H9 (cell line): ENCODE measurements around the gene PCDHGB2. TPM values are rescaled to one million over a fixed set of nuclear protein-coding genes. Genes with fewer than 3 reads are reported as not detected.

Experiments
- DNase-seq: peaks from one replicate; pipeline ENCODE4 v3.0.0-alpha.2; 2017
- H2AFZ ChIP-seq: one replicate; pipeline ENCODE4 v1.6.1; 2013; ENCODE audit warnings: mild to moderate bottlenecking, low read length, control low read depth, moderate library complexity
- H2AK5ac ChIP-seq: 2 replicates; pipeline ENCODE4 v1.6.1; 2013; ENCODE audit warnings: low read length, control low read depth, mixed read lengths; ENCODE audit not compliant: insufficient read length
- H2BK120ac ChIP-seq: one replicate; pipeline ENCODE4 v1.6.1; 2013; ENCODE audit warnings: low read depth, mild to moderate bottlenecking, low read length, control low read depth, inconsistent platforms; ENCODE audit not compliant: poor library complexity, severe bottlenecking
- H2BK12ac ChIP-seq: 2 replicates; pipeline ENCODE4 v1.6.1; 2013; ENCODE audit warnings: low read length, control low read depth, mixed read lengths, low read depth; ENCODE audit not compliant: insufficient read length
- H2BK15ac ChIP-seq: 2 replicates; pipeline ENCODE4 v1.6.1; 2013; ENCODE audit warnings: low read depth, low read length, control low read depth
- H2BK20ac ChIP-seq: one replicate; pipeline ENCODE4 v1.6.1; 2013; ENCODE audit warnings: low read depth, mild to moderate bottlenecking, low read length, control low read depth, inconsistent platforms; ENCODE audit not compliant: poor library complexity, severe bottlenecking
- H2BK5ac ChIP-seq: 2 replicates; pipeline ENCODE4 v1.6.1; 2013; ENCODE audit warnings: low read length, control low read depth, mixed read lengths; ENCODE audit not compliant: insufficient read length
- H3K14ac ChIP-seq: 2 replicates; pipeline ENCODE4 v1.6.1; 2013; ENCODE audit warnings: low read length, control low read depth; ENCODE audit not compliant: insufficient read depth
- H3K18ac ChIP-seq: 2 replicates; pipeline ENCODE4 v1.6.1; 2013; ENCODE audit warnings: low read depth, mild to moderate bottlenecking, mixed read lengths, low read length, control low read depth; ENCODE audit not compliant: insufficient read length
- H3K23ac ChIP-seq: 2 replicates; pipeline ENCODE4 v1.6.1; 2013; ENCODE audit warnings: low read length, control low read depth, mixed read lengths, low read depth; ENCODE audit not compliant: insufficient read length
- H3K23me2 ChIP-seq: 2 replicates; pipeline ENCODE4 v1.6.1; 2013; ENCODE audit warnings: low read depth, mild to moderate bottlenecking, mixed read lengths, low read length, control low read depth; ENCODE audit not compliant: insufficient read length, poor library complexity, severe bottlenecking
- H3K27ac ChIP-seq: 2 replicates; pipeline ENCODE4 v1.5.1; 2013; ENCODE audit warnings: low read length, control low read depth, mixed read lengths, low read depth; ENCODE audit not compliant: insufficient read length
- H3K27me3 ChIP-seq: 2 replicates; pipeline ENCODE4 v1.6.1; 2013; ENCODE audit warnings: low read length, control low read depth, inconsistent platforms; ENCODE audit not compliant: insufficient read depth
- H3K4ac ChIP-seq: 2 replicates; pipeline ENCODE4 v1.6.1; 2013; ENCODE audit warnings: low read depth, mild to moderate bottlenecking, control low read depth, inconsistent platforms, low read length, moderate library complexity
- H3K4me1 ChIP-seq: 2 replicates; pipeline ENCODE4 v1.6.1; 2013; ENCODE audit warnings: low read length, control low read depth, inconsistent platforms; ENCODE audit not compliant: insufficient read depth
- H3K4me2 ChIP-seq: 2 replicates; pipeline ENCODE4 v1.6.1; 2013; ENCODE audit warnings: low read length, control low read depth, mixed read lengths; ENCODE audit not compliant: insufficient read length, insufficient read depth
- H3K56ac ChIP-seq: 2 replicates; pipeline ENCODE4 v1.6.1; 2013; ENCODE audit warnings: low read depth, mild to moderate bottlenecking, mixed read lengths, low read length, control low read depth; ENCODE audit not compliant: insufficient read length
- H3K79me1 ChIP-seq: 2 replicates; pipeline ENCODE4 v1.6.1; 2013; ENCODE audit warnings: low read depth, mild to moderate bottlenecking, moderate library complexity, low read length, control low read depth, inconsistent platforms; ENCODE audit not compliant: insufficient read depth, poor library complexity, severe bottlenecking
- H3K79me2 ChIP-seq: 2 replicates; pipeline ENCODE4 v1.6.1; 2013; ENCODE audit warnings: low read length, control low read depth, inconsistent platforms; ENCODE audit not compliant: insufficient read depth
- H3K9ac ChIP-seq: 2 replicates; pipeline ENCODE4 v1.6.1; 2013; ENCODE audit warnings: low read length, control low read depth, mixed read lengths; ENCODE audit not compliant: insufficient read length; ENCODE audit errors: extremely low read depth
- H3K9me3 ChIP-seq: one replicate; pipeline ENCODE4 v1.6.1; 2013; ENCODE audit warnings: low read depth, low read length, inconsistent platforms; ENCODE audit not compliant: control insufficient read depth
- H3T11ph ChIP-seq: one replicate; pipeline ENCODE4 v1.6.1; 2013; ENCODE audit warnings: mild to moderate bottlenecking, low read length, control low read depth, inconsistent platforms
- H4K20me1 ChIP-seq: one replicate; pipeline ENCODE4 v1.6.1; 2013; ENCODE audit not compliant: control insufficient read depth, insufficient read length, insufficient read depth
- H4K5ac ChIP-seq: 2 replicates; pipeline ENCODE4 v1.6.1; 2013; ENCODE audit warnings: low read depth, mild to moderate bottlenecking, mixed read lengths, low read length, control low read depth; ENCODE audit not compliant: insufficient read length
- H4K8ac ChIP-seq: replicated peaks from 2 replicates; pipeline ENCODE4 v1.6.1; 2013; ENCODE audit warnings: low read length, control low read depth, mixed read lengths, low read depth; ENCODE audit not compliant: insufficient read length
- H4K91ac ChIP-seq: 2 replicates; pipeline ENCODE4 v1.6.1; 2013; ENCODE audit warnings: low read depth, mild to moderate bottlenecking, moderate library complexity, mixed read lengths, low read length, control low read depth; ENCODE audit not compliant: insufficient read length
- H3K27ac Mint-ChIP-seq, 3 experiments: 2 replicates in 2 of 3; 3 replicates in 1 of 3; pipeline ENCODE4 v1.8.0; 2020 to 2021; ENCODE audit warnings: mixed read lengths in 3 of 3, mild to moderate bottlenecking in 1 of 3, moderate library complexity in 1 of 3
- H3K27me3 Mint-ChIP-seq: 2 replicates; pipeline ENCODE4 v1.8.0; 2021; ENCODE audit warnings: low read depth, mild to moderate bottlenecking, moderate library complexity, mixed read lengths
- H3K36me3 Mint-ChIP-seq, 3 experiments: 2 replicates in 2 of 3; 3 replicates in 1 of 3; pipeline ENCODE4 v1.8.0; 2020 to 2021; ENCODE audit warnings: low read depth in 3 of 3, mixed read lengths in 3 of 3; ENCODE audit not compliant: insufficient read depth in 1 of 3
- H3K4me1 Mint-ChIP-seq, 2 experiments: 2 replicates each; pipeline ENCODE4 v1.8.0; 2020; ENCODE audit warnings: mixed read lengths in 2 of 2
- H3K4me3 Mint-ChIP-seq, 2 experiments: 2 replicates in 1 of 2; 3 replicates in 1 of 2; pipeline ENCODE4 v1.8.0; 2020 to 2021; ENCODE audit warnings: mild to moderate bottlenecking in 2 of 2, mixed read lengths in 2 of 2, moderate library complexity in 1 of 2
- H3K9me3 Mint-ChIP-seq, 2 experiments: 2 replicates in 1 of 2; 3 replicates in 1 of 2; pipeline ENCODE4 v1.8.0; 2020; ENCODE audit warnings: mild to moderate bottlenecking in 2 of 2, mixed read lengths in 2 of 2, moderate library complexity in 1 of 2
- WGBS: extraction: QIAGEN DNeasy Blood & Tissue Kit; methylation state at CpG from one replicate; pipeline ENCODE4 v1.1.7; 2013; ENCODE audit warnings: missing lambda C conversion rate, low lambda C conversion rate, mixed read lengths; ENCODE audit not compliant: insufficient read length; ENCODE audit errors: extremely low coverage; 5-methylcytosine and 5-hydroxymethylcytosine counted together
- long read RNA-seq: library from polyadenylated mRNA; unstranded; transcript quantifications from one replicate; pipeline ENCODE4 v2.0.0, GENCODE V29; 2020
- total RNA-seq: library from RNA; stranded (reverse); gene quantifications from 2 replicates; pipeline ENCODE4 v1.2.1, GENCODE V29; 2021
- TF ChIP-seq, protein P1 (sequence below): fragments of 200-600 bp; sonication (generic); conservative IDR thresholded peaks from 3 replicates; pipeline ENCODE4 v1.8.0; 2021; ENCODE audit warnings: antibody characterized with exemption, mild to moderate bottlenecking

PCDHGB2 gene
- total RNA-seq: 3.2 and 3.8 TPM in 2 replicates
- long read RNA-seq, partial matches to known transcripts: 0 of 1 reads
- long read RNA-seq, other reads (novel, unspliced or antisense): 0 of 1 reads

- no peak within 1 kb of the TSS for H3K4me2 ChIP-seq
- H2AK5ac ChIP-seq: no peak within 1 kb of the TSS
- no peak within 1 kb of the TSS for H3K18ac ChIP-seq
- H2BK5ac ChIP-seq: no peak within 1 kb of the TSS
- DNase-seq: peak; percentile 50
- no peak within 1 kb of the TSS for H3K23ac ChIP-seq
- no peak within 1 kb of the TSS for H2BK120ac ChIP-seq
- WGBS: no CpG with 5 or more reads among the region's 24 CpGs
- no peak within 1 kb of the TSS for H4K8ac ChIP-seq
- H3T11ph ChIP-seq: no peak within 1 kb of the TSS
- no peaks in the 10 kb centered on the region for H3K27me3 ChIP-seq
- no peak within 1 kb of the TSS for H4K91ac ChIP-seq
- no peaks in the 10 kb centered on the region for H3K4me1 ChIP-seq
- no peak within 1 kb of the TSS for H2AFZ ChIP-seq
- H2BK15ac ChIP-seq: no peak within 1 kb of the TSS
- TF ChIP-seq, protein P1, sequence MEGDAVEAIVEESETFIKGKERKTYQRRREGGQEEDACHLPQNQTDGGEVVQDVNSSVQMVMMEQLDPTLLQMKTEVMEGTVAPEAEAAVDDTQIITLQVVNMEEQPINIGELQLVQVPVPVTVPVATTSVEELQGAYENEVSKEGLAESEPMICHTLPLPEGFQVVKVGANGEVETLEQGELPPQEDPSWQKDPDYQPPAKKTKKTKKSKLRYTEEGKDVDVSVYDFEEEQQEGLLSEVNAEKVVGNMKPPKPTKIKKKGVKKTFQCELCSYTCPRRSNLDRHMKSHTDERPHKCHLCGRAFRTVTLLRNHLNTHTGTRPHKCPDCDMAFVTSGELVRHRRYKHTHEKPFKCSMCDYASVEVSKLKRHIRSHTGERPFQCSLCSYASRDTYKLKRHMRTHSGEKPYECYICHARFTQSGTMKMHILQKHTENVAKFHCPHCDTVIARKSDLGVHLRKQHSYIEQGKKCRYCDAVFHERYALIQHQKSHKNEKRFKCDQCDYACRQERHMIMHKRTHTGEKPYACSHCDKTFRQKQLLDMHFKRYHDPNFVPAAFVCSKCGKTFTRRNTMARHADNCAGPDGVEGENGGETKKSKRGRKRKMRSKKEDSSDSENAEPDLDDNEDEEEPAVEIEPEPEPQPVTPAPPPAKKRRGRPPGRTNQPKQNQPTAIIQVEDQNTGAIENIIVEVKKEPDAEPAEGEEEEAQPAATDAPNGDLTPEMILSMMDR: peak; percentile 75
- H3K23me2 ChIP-seq: no peaks in the 10 kb centered on the region
- Mint-ChIP-seq H3K27ac (peak within 1 kb of the TSS in 2 of 3 experiments; percentile 7 to 83; a peak in 2 of 7 replicates), H3K36me3 (peaks cover 40 to 72% (median 63%) of the 10 kb centered on the region in 3 experiments), H3K27me3 (peaks cover 3% of the 10 kb centered on the region), H3K4me3 (peak within 1 kb of the TSS in 1 of 2 experiments; percentile 53; a peak in 4 of 5 replicates), H3K9me3 (peaks cover 70 to 71% of the 10 kb centered on the region in 2 experiments), H3K4me1 (peaks cover 7 to 15% of the 10 kb centered on the region in 2 experiments; a peak in 3 of 4 replicates)
- H2BK20ac ChIP-seq: no peak within 1 kb of the TSS
- H3K9me3 ChIP-seq: peaks cover 29% of the 10 kb centered on the region
- H2BK12ac ChIP-seq: no peak within 1 kb of the TSS
- H3K79me1 ChIP-seq: no peaks in the 10 kb centered on the region
- H3K9ac ChIP-seq: no peak within 1 kb of the TSS
- H3K14ac ChIP-seq: no peak within 1 kb of the TSS
- H4K20me1 ChIP-seq: no peaks in the 10 kb centered on the region
- H3K4ac ChIP-seq: no peak within 1 kb of the TSS
- H3K27ac ChIP-seq: no peak within 1 kb of the TSS
- H3K79me2 ChIP-seq: no peaks in the 10 kb centered on the region
- H4K5ac ChIP-seq: no peak within 1 kb of the TSS
- H3K56ac ChIP-seq: no peak within 1 kb of the TSS
Measured at GRCh38 chr5:141359790-141360426, at the start of gene PCDHGB2. Gene PCDHGB2, plus strand, starts transcription at chr5:141359994. Its CDS starts 142 bp downstream, at chr5:141360136.
